ENCODE results near the gene PALM3.

DNA sequence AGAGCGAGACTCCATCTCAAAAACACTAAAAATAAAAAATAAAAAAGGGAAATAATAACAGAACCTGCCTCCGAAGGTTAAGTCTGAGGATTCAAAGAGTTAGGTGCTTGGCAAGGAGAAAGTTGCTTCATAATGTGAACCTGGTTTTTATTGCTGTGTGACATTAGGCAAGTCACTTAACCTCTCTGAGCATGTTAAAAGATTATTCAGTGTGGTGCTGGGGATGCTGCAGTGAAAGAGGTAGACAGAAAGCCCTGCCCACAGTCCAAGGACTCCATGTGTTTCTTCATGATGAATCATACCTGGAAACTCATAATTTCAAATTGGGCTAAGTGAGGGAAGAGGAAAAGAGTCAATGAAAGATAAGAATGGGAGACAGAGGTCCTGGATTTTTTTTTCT is 27.9 kb downstream of the PALM3 start:
- TF ChIP-seq CTCF (IDR thresholded peaks at IDR 0.05; ENCODE audit: poor library complexity) (no peak), EZH2 (IDR thresholded peaks at IDR 0.05; ENCODE audit: borderline replicate concordance) (no peak), EZH2phosphoT487 (IDR thresholded peaks at IDR 0.05; ENCODE audit: low read depth, severe bottlenecking, unreplicated experiment) (no peak)

Data from hepatocyte (in vitro differentiated cells).